ENCODE data around the gene CACNB2. TPM values are rescaled to one million over a fixed set of nuclear protein-coding genes. Genes with fewer than 3 reads are reported as not detected.
"Not testable (repeated sequence)": the region's sequence is repeated elsewhere in the genome, so short reads cannot be mapped to it uniquely, and the experiment has no call there.

CACNB2 gene
- total RNA-seq, 2 experiments from 2014 or later, result not detected

DNA sequence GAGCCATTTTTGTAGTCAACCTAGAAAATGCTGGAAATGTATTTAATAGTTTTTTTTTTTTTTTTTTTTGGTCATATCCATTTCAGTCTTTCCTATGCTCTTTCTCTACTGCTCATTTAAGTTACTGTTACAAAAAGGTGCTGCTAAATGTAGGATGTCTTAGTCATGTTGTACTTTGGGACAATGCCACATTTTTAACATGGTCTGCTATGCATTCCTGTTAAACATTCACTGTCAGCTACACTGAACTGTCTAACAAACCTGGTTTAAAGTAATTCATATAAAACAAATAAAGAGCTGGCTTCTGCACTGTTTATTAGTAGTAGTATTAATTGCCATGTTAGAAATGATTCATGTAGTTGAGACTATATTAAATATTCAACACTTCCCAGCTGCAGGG is 402.6 kb downstream of the CACNB2 start:
- ChIA-PET POLR2A (no interaction called here), CTCF (no interaction called here)

DNA sequence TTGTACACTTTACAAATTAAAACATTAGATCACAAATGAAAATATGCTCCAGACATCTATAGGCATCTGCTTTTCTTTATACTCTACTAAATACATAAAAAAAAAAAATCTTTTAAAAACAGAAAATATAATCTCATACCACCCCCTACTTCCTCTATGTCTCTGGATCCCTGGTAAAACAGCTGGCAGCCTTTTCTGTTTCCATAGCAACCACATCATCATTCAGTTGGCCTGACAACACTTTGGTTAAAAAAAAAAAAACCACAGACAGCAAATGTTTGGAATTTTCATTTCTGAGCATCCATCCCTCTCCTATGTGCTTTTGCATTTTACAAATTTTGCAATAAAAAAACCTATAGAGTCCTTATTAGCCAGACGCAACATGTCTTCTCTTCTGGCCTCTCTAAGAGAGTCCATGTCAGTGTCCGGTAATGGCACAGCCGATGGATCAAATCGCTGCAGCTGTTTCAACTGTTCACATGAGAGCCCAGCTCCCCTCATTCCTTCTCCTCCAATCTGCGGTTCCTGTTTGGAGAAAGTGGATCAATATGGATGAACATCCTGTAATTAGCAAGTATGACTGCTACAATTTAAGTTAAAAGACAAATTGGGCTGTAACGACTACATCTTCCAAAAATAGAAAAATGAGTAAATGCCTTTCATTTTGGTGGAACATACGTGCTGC is 405.5 kb downstream of the CACNB2 start:
- CTCF ChIA-PET, result no interaction called here

GRCh38 chr10:18549105-18549504 is 408.9 kb downstream of the CACNB2 start:
- ChIA-PET CTCF (no interaction called here), POLR2A (no interaction called here)

More for the DNA sequence above, 405.5 kb downstream of the CACNB2 start:
- POLR2A ChIA-PET, result no interaction called here

DNA sequence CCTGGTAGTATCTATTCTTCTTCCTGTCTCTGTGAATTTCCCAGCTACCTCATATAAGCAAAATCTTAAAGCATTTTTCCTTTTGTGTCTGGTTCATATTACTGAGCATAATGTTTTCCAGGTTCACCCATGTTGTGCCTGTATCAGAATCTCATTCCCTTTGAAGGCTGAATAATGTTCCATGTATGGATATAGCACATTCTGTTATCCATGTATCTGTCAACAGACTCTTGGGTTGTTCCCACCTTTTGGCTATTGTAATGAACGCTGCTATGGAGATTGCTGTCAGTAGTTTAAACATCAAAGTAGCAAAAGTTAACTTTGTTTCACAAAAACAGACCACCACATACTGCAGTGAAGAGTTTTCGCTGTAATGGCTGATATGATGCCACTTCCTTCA is 411.2 kb downstream of the CACNB2 start:
- POLR2A ChIA-PET, result no interaction called here
- CTCF ChIA-PET, result no interaction called here

GRCh38 chr10:18554479-18554878 is 414.3 kb downstream of the CACNB2 start:
- POLR2A ChIA-PET, result no interaction called here
- CTCF ChIA-PET, result no interaction called here

DNA sequence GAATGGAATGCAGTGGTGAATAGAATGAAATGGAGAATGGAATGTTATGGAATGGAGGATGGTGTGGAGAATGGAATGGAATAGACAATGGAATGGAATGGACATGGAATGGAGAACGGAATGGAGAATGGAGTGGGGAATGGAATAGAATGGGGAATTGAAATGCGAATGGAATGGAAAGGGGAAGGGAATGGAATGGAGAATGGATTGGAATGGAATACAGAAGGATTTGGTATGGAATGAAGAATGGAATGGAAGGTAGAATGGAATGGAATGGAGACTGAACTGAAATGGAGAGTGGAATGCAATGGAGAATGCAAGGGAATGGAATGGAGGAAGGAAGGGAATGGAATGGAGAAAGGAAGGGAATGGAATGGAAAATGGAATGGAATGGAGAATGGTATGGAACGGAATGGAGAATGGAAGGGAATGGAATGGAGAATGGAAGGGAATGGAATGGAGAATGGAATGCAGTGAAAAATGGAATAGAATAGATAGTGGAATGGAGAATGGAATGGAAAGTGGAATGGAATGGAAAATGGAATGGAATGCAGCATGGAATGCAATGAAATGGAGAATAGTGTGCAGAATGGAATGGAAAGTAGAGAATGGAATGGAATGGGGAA is 416.4 kb downstream of the CACNB2 start:
- ChIA-PET CTCF (no interaction called here), POLR2A (no interaction called here)

GRCh38 chr10:18557960-18558359 is 417.7 kb downstream of the CACNB2 start:
- ChIA-PET POLR2A (no interaction called here), CTCF (no interaction called here)

DNA sequence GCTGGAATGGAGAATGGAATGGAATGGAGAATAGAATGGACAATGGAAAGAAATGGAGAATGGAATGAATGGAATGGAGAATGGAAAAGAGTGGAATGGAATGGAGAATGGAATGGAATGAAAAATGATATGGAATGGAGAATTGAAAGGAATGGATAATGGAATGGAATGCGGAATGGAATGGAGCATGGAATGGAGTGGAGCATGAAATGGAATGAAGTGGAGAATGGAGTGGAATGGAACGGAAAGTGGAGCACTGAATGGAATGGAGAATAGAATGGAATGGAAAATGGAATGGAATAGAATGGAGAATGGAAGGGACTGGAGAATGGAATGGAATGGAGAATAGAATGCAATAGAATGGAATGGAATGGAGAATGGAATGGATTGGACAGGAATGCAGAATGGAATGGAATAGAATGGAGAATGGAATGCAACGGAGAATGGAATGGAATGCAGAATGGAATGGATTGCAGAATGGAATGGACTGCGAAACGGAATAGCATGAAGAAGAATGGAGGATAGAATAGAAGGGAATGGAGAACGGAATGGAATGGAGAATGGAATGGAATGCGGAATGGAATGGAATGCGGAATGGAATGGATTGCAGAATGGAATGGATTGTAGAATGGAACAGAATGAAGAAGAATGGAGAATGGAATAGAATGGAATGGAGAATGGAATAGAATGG is 421.8 kb downstream of the CACNB2 start:
- ChIA-PET POLR2A (no interaction called here), CTCF (no interaction called here)

DNA sequence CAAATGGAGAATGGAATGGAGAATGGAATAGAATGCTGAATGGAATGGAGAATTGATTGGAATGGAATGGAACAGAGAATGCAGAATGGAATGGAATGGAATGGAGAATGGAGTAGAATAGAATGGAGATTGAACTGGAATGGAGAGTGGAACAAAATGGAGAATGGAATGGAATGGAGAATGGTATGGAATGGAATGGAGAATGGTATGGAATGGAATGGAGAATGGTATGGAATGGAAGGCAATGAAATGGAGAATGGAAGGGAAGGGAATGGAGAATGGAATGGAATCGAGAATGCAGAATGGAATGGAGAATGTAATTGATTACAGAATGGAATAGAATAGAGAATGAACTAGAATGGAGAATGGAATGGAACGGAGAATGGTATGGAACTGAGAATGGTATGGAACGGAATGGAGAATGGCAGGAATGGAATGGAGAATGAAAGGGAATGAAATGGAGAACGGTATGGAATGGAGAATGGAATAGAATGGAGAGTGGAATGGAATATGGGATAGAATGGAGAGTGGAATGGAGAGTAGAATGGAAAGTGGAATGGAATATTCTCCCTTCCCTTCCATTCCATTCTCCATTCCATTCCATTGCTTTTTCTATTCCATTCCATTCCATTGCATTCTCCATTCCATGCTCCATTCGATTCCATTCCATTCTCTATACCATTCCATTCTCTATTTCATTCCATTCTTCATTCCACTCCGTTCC is 422.9 kb downstream of the CACNB2 start:
- CTCF ChIA-PET, result no interaction called here
- POLR2A ChIA-PET, result no interaction called here

DNA sequence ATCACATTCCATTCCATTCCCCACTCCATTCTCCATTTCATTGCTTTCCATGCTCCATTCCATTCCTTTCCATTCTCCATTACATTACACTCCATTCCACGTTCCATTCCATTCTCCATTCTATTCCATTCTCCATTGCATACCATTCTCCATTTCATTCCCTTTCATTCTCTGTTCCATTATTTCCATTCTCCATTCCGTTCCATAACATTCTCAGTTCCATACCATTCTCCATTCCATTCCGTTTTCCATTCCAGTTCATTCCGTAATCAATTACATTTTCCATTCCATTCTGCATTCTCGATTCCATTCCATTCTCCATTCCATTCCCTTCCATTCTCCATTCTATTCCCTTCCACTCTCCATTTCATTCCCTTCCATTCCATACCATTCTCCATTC is 424.8 kb downstream of the CACNB2 start:
- ChIA-PET POLR2A (no interaction called here), CTCF (no interaction called here)

- CTCF ChIA-PET, result no interaction called here
- POLR2A ChIA-PET, result no interaction called here
Observed at GRCh38 chr10:18566177-18566576, 426.0 kb downstream of the CACNB2 start.

DNA sequence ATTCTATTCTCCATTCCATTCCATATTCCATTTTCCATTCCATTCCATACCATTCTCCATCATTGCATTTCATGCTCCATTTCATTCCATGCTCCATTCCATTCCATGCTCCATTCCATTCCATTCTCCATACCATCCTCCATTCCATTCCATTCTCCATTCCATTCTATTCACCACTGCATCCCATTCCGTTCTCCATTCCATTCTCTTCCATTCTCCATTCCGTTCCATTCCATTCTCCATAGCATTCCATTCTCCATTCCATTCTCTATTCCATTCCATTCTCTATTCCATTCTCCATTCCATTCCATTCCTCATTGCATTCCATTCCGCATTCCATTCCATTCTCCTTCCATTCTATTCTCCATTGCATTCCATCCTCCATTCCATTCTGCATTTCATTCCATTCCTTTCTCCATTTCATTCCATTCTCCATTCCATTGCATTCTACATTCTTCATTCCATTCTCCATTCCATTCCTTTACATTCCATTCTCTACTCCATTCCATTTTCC is 427.2 kb downstream of the CACNB2 start:
- CTCF ChIA-PET, result no interaction called here
- POLR2A ChIA-PET, result no interaction called here

DNA sequence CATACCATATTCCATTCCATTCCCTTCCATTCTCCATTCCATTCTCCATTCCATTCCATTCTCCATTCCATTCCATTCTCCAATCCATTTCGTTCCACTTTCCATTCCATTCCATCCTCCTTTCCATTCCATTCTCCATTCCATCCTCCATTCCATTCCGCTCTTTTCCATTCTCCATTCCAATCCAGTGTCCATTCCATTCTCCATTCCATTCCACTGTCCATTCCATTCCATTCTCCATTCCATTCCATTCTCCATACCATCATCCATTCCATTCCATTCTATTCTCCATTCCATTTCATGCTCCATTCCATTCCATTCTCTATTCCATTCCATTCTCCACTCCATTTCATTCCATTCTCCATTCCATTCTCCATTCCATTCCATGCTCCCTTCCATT is 430.2 kb downstream of the CACNB2 start:
- POLR2A ChIA-PET, CTCF ChIA-PET: not testable (repeated sequence)

GRCh38 chr10:18571076-18571475 is 430.9 kb downstream of the CACNB2 start:
- POLR2A ChIA-PET, result no interaction called here
- CTCF ChIA-PET, result no interaction called here

DNA sequence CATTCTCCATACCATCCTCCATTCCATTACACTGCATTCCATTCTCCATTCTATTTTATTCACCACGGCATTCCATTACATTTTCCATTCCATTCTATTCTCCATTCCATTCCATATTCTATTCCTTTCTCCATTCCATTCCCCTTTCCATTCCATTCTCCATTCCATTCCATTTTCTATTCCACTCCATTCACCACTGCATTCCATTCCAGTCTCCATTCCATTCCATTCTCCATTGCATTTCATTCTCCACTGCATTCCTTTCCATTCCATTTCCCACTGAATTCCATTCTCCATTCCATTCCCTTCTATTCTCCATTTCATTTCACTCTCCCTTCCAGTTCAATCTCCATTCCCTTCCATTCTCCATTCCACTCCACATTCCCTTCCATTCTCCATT is 431.6 kb downstream of the CACNB2 start:
- CTCF ChIA-PET, result no interaction called here
- POLR2A ChIA-PET, result no interaction called here

GRCh38 chr10:18572959-18573561 is 432.8 kb downstream of the CACNB2 start:
- POLR2A ChIA-PET, result no interaction called here
- CTCF ChIA-PET, result no interaction called here

DNA sequence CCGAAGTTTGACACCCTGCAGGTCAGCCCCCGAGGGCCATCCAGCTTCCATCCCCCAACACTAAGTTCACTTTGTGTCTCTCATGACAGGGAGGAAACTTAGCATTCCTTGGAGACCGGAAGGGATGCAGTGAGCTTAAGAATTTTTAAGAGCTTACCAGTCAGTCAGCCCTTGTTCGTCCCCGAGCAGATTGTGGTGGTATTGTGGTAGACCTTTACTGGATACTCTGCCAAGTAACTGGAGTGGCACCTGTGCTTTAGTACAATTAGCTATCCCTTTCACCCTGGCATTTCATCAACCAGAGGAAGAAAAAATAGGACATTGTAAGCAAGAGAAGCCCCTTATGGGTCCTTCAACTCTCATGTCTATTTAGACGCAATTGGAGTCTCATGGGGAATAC is 436.4 kb downstream of the CACNB2 start:
- ChIA-PET CTCF (no interaction called here), POLR2A (no interaction called here)

DNA sequence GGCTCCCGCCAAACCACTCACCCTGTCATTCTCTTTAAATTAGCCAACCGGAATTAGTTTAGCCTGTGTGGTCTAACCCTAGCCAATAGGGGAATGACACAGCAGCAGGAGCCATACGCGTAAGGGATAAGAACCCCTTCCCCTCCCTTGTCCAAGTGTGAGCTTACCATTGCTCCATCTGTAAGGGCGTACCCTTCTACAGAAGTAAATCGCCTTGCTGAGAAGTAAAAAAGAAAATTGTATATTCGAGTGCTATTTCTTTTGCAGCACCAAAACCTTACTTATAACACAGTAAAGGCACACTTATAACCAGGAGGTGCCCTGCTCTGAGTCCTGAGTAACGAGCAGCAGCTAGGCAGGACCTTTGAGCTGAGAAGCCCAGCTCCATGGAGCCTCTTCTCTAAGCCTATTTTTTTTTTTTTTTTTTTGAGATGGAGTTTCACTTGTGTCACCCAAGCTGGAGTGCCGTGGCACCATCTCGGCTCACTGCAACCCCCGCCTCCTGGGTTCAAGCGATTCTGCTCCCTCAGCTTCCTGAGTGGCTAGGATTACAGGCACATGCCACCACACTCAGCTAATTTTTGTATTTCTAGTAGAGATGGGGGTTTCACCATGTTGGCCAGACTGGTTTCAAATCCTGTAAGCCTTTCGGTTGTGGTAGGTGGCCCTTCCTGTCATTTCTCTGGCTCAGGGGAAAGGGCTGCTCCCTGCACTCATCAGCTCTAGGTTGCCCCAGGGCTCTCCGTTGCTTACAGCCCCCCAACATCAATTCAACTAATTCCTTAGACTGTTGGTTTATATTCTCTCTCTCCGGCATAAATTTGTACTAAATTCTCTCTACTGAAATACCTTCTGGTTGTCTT is 437.8 kb downstream of the CACNB2 start:
- ChIA-PET CTCF (interaction anchor here (0.7 kb wide), 1 partner anchor 1858 kb away, joined by 3 read pairs; no protein-coding TSS in a partner anchor), POLR2A (no interaction called here)

GRCh38 chr10:18582803-18583202 is 442.6 kb downstream of the CACNB2 start:
- ChIA-PET POLR2A (no interaction called here), CTCF (interaction anchor here (0.7 kb wide), 1 partner anchor 73 kb away, joined by 3 read pairs; no protein-coding TSS in a partner anchor)
